ENCODE data around the gene EPB41L2.
"Not testable (repeated sequence)": the region's sequence is repeated elsewhere in the genome, so short reads cannot be mapped to it uniquely, and the experiment has no call there.

EPB41L2 gene

GRCh38 chr6:131003488-131004386 is 59.3 kb downstream of the EPB41L2 start:
- no peak for DNase-seq (ENCODE audit: low spot score)

GRCh38 chr6:131002661-131002980 is 60.4 kb downstream of the EPB41L2 start:
- DNase-seq (ENCODE audit: low spot score) = no peak

- no peak for DNase-seq (ENCODE audit: low spot score)
Observed at GRCh38 chr6:131001945-131002660, 60.9 kb downstream of the EPB41L2 start.

GRCh38 chr6:131001111-131001736 is 61.8 kb downstream of the EPB41L2 start:
- no peak for DNase-seq (ENCODE audit: low spot score)

GRCh38 chr6:131000544-131000943 is 62.5 kb downstream of the EPB41L2 start:
- no peak for DNase-seq (ENCODE audit: low spot score)

- DNase-seq (ENCODE audit: low spot score) = no peak
Observed at GRCh38 chr6:130997061-130997753, 65.8 kb downstream of the EPB41L2 start.

- no peak for DNase-seq (ENCODE audit: low spot score)
Observed at GRCh38 chr6:130996635-130997034, 66.4 kb downstream of the EPB41L2 start.

GRCh38 chr6:130995783-130996447 is 67.1 kb downstream of the EPB41L2 start:
- DNase-seq (ENCODE audit: low spot score) = no peak

GRCh38 chr6:130994319-130995097 is 68.5 kb downstream of the EPB41L2 start:
- DNase-seq (ENCODE audit: low spot score) = no peak

- no peak for DNase-seq (ENCODE audit: low spot score)
Observed at GRCh38 chr6:130993292-130993765, 69.7 kb downstream of the EPB41L2 start.

- DNase-seq (ENCODE audit: low spot score) = no peak
Observed at GRCh38 chr6:130991422-130992137, 71.5 kb downstream of the EPB41L2 start.

GRCh38 chr6:130987539-130987938 is 75.5 kb downstream of the EPB41L2 start:
- DNase-seq (ENCODE audit: low spot score) = not testable (repeated sequence)

GRCh38 chr6:130985115-130985514 is 77.9 kb downstream of the EPB41L2 start:
- DNase-seq (ENCODE audit: low spot score) = no peak

GRCh38 chr6:130982941-130983456 is 80.0 kb downstream of the EPB41L2 start:
- no peak for DNase-seq (ENCODE audit: low spot score)

GRCh38 chr6:130982135-130982534 is 80.9 kb downstream of the EPB41L2 start:
- no peak for DNase-seq (ENCODE audit: low spot score)

GRCh38 chr6:130981409-130981808 is 81.6 kb downstream of the EPB41L2 start:
- DNase-seq (ENCODE audit: low spot score) = no peak

GRCh38 chr6:130980310-130981032 is 82.6 kb downstream of the EPB41L2 start:
- no peak for DNase-seq (ENCODE audit: low spot score)

- no peak for DNase-seq (ENCODE audit: low spot score)
Observed at GRCh38 chr6:130978660-130979396, 84.2 kb downstream of the EPB41L2 start.

All from CD4-positive, alpha-beta T cell treated with Interleukin-15 for 4 hours (primary cell).